ENCODE results near the gene LMTK3.

Gene LMTK3

GRCh38 chr19:48484931-48485612, 26.6 kb downstream of the LMTK3 start:
- DNase-seq, result no peak

GRCh38 chr19:48484247-48484893, 27.3 kb downstream of the LMTK3 start:
- DNase-seq, result no peak

GRCh38 chr19:48483301-48483700, 28.3 kb downstream of the LMTK3 start:
- no peak for DNase-seq

- DNase-seq, result no peak
These were observed 29.6 kb downstream of the LMTK3 start for GRCh38 chr19:48481846-48482639.

- DNase-seq, result peak; percentile 56
These were observed 30.8 kb downstream of the LMTK3 start for GRCh38 chr19:48480558-48481500.

GRCh38 chr19:48480183-48480557, 31.5 kb downstream of the LMTK3 start:
- no peak for DNase-seq

- DNase-seq, result no peak
These were observed 31.9 kb downstream of the LMTK3 start for GRCh38 chr19:48479686-48480085.

GRCh38 chr19:48478339-48479256, 33.0 kb downstream of the LMTK3 start:
- no peak for DNase-seq

GRCh38 chr19:48477698-48478338, 33.8 kb downstream of the LMTK3 start:
- no peak for DNase-seq

GRCh38 chr19:48477067-48477685, 34.5 kb downstream of the LMTK3 start:
- DNase-seq, result no peak

- no peak for DNase-seq
These were observed 35.5 kb downstream of the LMTK3 start for GRCh38 chr19:48476176-48476575.

GRCh38 chr19:48475369-48476068, 36.1 kb downstream of the LMTK3 start:
- no peak for DNase-seq

GRCh38 chr19:48474084-48474592, 37.5 kb downstream of the LMTK3 start:
- no peak for DNase-seq

- DNase-seq, result no peak
These were observed 38.3 kb downstream of the LMTK3 start for GRCh38 chr19:48473161-48473966.

- no peak for DNase-seq
These were observed 39.8 kb downstream of the LMTK3 start for GRCh38 chr19:48471836-48472235.

GRCh38 chr19:48470856-48471255, 40.8 kb downstream of the LMTK3 start:
- DNase-seq, result no peak

- no peak for DNase-seq
These were observed 41.5 kb downstream of the LMTK3 start for GRCh38 chr19:48469934-48470680.

GRCh38 chr19:48469289-48469881, 42.2 kb downstream of the LMTK3 start, which contains the start of gene CYTH2:
Gene CYTH2, plus strand, starts transcription at chr19:48469369. Its CDS starts 139 bp downstream, at chr19:48469508.
- peak; percentile 76 for DNase-seq

Data from stimulated activated CD4-positive, alpha-beta T cell treated with anti-CD3 and anti-CD28 coated beads, Interleukin-1b, Interleukin-23, amount 100 ng/mL, for 48 hours (primary cell).